Hepatocyte (in vitro differentiated cells): ENCODE measurements around the gene BMAL2. TPM values are rescaled to one million over a fixed set of nuclear protein-coding genes. Genes with fewer than 3 reads are reported as not detected.

Experiments used
- DNase-seq: peaks from one replicate; pipeline ENCODE4 v3.0.0-alpha.2; 2016; ENCODE audit warnings: low spot score
- H2AFZ ChIP-seq: fragments of 200-600 bp; sonication (generic); 2 replicates; pipeline ENCODE4 v1.6.0; 2016; ENCODE audit warnings: antibody characterized with exemption, mild to moderate bottlenecking
- H3K27ac ChIP-seq: fragments of 200-600 bp; sonication (generic); 2 replicates; pipeline ENCODE4 v1.5.1; 2016; ENCODE audit warnings: mild to moderate bottlenecking
- H3K27me3 ChIP-seq: fragments of 200-600 bp; sonication (generic); 2 replicates; pipeline ENCODE4 v1.6.1; 2016
- H3K36me3 ChIP-seq: fragments of 200-600 bp; sonication (generic); replicated peaks from 2 replicates; pipeline ENCODE4 v1.5.1; 2016; ENCODE audit warnings: low read depth; ENCODE audit not compliant: insufficient read depth
- H3K4me1 ChIP-seq: fragments of 200-600 bp; sonication (generic); 2 replicates; pipeline ENCODE4 v1.5.1; 2016; ENCODE audit warnings: mild to moderate bottlenecking, moderate library complexity; ENCODE audit not compliant: insufficient read depth
- H3K4me2 ChIP-seq: fragments of 200-600 bp; sonication (generic); 2 replicates; pipeline ENCODE4 v1.6.0; 2016
- H3K4me3 ChIP-seq: fragments of 200-600 bp; sonication (generic); 2 replicates; pipeline ENCODE4 v1.5.1; 2016; ENCODE audit warnings: mild to moderate bottlenecking
- H3K79me2 ChIP-seq: fragments of 200-600 bp; sonication (generic); 2 replicates; pipeline ENCODE4 v1.6.0; 2017; ENCODE audit warnings: mild to moderate bottlenecking
- H3K9me2 ChIP-seq: fragments of 200-600 bp; sonication (generic); replicated peaks from 2 replicates; pipeline ENCODE4 v1.6.0; 2017; ENCODE audit warnings: mild to moderate bottlenecking; ENCODE audit not compliant: insufficient read depth
- H3K9me3 ChIP-seq: fragments of 200-600 bp; sonication (generic); 2 replicates; pipeline ENCODE4 v1.5.1; 2016; ENCODE audit warnings: low read depth, mild to moderate bottlenecking
- H4K20me1 ChIP-seq: fragments of 200-600 bp; sonication (generic); 2 replicates; pipeline ENCODE4 v1.6.0; 2016; ENCODE audit warnings: mild to moderate bottlenecking; ENCODE audit not compliant: insufficient read depth, poor library complexity, severe bottlenecking
- CTCF ChIP-seq: fragments of 200-600 bp; sonication (generic); IDR thresholded peaks from 2 replicates; pipeline ENCODE4 v1.5.1; 2016; ENCODE audit warnings: antibody characterized with exemption, mild to moderate bottlenecking; ENCODE audit not compliant: poor library complexity
- EZH2 ChIP-seq: fragments of 200-600 bp; sonication (generic); IDR thresholded peaks from 2 replicates; pipeline ENCODE4 v1.6.1; 2016; ENCODE audit warnings: antibody characterized with exemption, mild to moderate bottlenecking, borderline replicate concordance
- EZH2phosphoT487 ChIP-seq: fragments of 200-600 bp; sonication (generic); IDR thresholded peaks from one replicate; pipeline ENCODE4 v1.6.1; 2018; ENCODE audit warnings: antibody characterized with exemption, mild to moderate bottlenecking, low read depth, moderate library complexity; ENCODE audit not compliant: unreplicated experiment, severe bottlenecking
- WGBS: methylation state at CpG from one replicate; pipeline ENCODE4 v1.1.6; 2016; ENCODE audit warnings: low lambda C conversion rate; ENCODE audit errors: missing lambda C conversion rate; 5-methylcytosine and 5-hydroxymethylcytosine counted together
- polyA plus RNA-seq: library from polyadenylated mRNA; unstranded; fragments of >200 nt; fragmentation: Nextera tagmentation; extraction: Ambion mirVana; gene quantifications from 2 replicates; pipeline ENCODE4 v1.2.1, GENCODE V29; 2016
- total RNA-seq: library from RNA; depleted of rRNA; stranded (reverse); fragments of >200 nt; gene quantifications from 2 replicates; pipeline ENCODE4 v1.2.3, GENCODE V29; 2014

BMAL2 gene
- total and polyA plus RNA-seq, 2 experiments from 2014 or later = 1.1 to 5.2 TPM

- TF ChIP-seq EZH2phosphoT487 (no peak), EZH2 (no peak), CTCF (no peak)
- Histone ChIP-seq H3K9me3 (no peaks in the 10 kb centered on the region), H3K4me1 (no peaks in the 10 kb centered on the region), H3K4me2 (no peak overlapping the region), H4K20me1 (no peaks in the 10 kb centered on the region), H3K36me3 (no peaks in the 10 kb centered on the region), H3K79me2 (no peaks in the 10 kb centered on the region), H2AFZ (no peak overlapping the region), H3K4me3 (no peak overlapping the region), H3K9me2 (no peaks in the 10 kb centered on the region), H3K27me3 (no peaks in the 10 kb centered on the region), H3K27ac (no peak overlapping the region)
- WGBS = 94% methylated on average over 4 of the region's 4 CpGs
- no peak for DNase-seq
These were observed 12.7 kb downstream of the BMAL2 start for GRCh38 chr12:27345376-27345775.

- Histone ChIP-seq H2AFZ (no peak overlapping the region), H3K4me1 (no peaks in the 10 kb centered on the region), H3K79me2 (no peaks in the 10 kb centered on the region), H3K4me2 (no peak overlapping the region), H3K9me2 (no peaks in the 10 kb centered on the region), H3K36me3 (no peaks in the 10 kb centered on the region), H4K20me1 (no peaks in the 10 kb centered on the region), H3K27me3 (no peaks in the 10 kb centered on the region), H3K9me3 (no peaks in the 10 kb centered on the region), H3K4me3 (no peak overlapping the region), H3K27ac (no peak overlapping the region)
- DNase-seq = no peak
- WGBS = 53% methylated on average over 2 of the region's 2 CpGs
- no peak for TF ChIP-seq CTCF
These were observed 15.1 kb downstream of the BMAL2 start for GRCh38 chr12:27347779-27348178.

GRCh38 chr12:27351476-27351875 lies 18.8 kb downstream of the BMAL2 start:
- Histone ChIP-seq H3K4me3 (no peak overlapping the region), H3K9me3 (no peaks in the 10 kb centered on the region), H3K79me2 (no peaks in the 10 kb centered on the region), H3K4me2 (no peak overlapping the region), H3K4me1 (no peaks in the 10 kb centered on the region), H4K20me1 (no peaks in the 10 kb centered on the region), H2AFZ (no peak overlapping the region), H3K27me3 (no peaks in the 10 kb centered on the region), H3K9me2 (no peaks in the 10 kb centered on the region), H3K27ac (no peak overlapping the region), H3K36me3 (no peaks in the 10 kb centered on the region)
- TF ChIP-seq CTCF (no peak), EZH2phosphoT487 (no peak), EZH2 (no peak)
- no peak for DNase-seq
- 94% methylated on average over 7 of the region's 7 CpGs for WGBS

GRCh38 chr12:27355486-27355885 lies 22.9 kb downstream of the BMAL2 start:
- Histone ChIP-seq H3K9me3 (no peaks in the 10 kb centered on the region), H3K4me2 (no peak overlapping the region), H3K27me3 (no peaks in the 10 kb centered on the region), H4K20me1 (no peaks in the 10 kb centered on the region), H2AFZ (no peak overlapping the region), H3K27ac (no peak overlapping the region), H3K4me1 (no peaks in the 10 kb centered on the region), H3K9me2 (no peaks in the 10 kb centered on the region), H3K79me2 (no peaks in the 10 kb centered on the region), H3K36me3 (no peaks in the 10 kb centered on the region), H3K4me3 (no peak overlapping the region)
- no peak for TF ChIP-seq EZH2
- no peak for TF ChIP-seq CTCF
- no peak for TF ChIP-seq EZH2phosphoT487
- 86% methylated on average over 2 of the region's 2 CpGs for WGBS
- no peak for DNase-seq
